GM10266 (cell line): ENCODE data around the gene PLXNA1.
A peak's percentile ranks its signal among the peaks of the same experiment; 100 is the strongest.

ENCODE experiments used
- DNase-seq: peaks from one replicate; pipeline ENCODE4 v3.0.0; 2012; ENCODE audit errors: extremely low spot score
- CTCF ChIP-seq: IDR thresholded peaks from 2 replicates; pipeline ENCODE4 v1.5.1; 2012; ENCODE audit warnings: mild to moderate bottlenecking, low read depth; ENCODE audit not compliant: control insufficient read depth, insufficient read depth; ENCODE audit errors: missing control alignments

The PLXNA1 gene

GRCh38 chr3:126952983-126953660 is 29.8 kb upstream of the PLXNA1 start:
- TF ChIP-seq CTCF = no peak
- no peak for DNase-seq

GRCh38 chr3:126954141-126954842 is 28.6 kb upstream of the PLXNA1 start:
- TF ChIP-seq CTCF = no peak
- peak; percentile 48 for DNase-seq

- no peak for TF ChIP-seq CTCF
- no peak for DNase-seq
Observed at GRCh38 chr3:126955004-126955790, 27.7 kb upstream of the PLXNA1 start.

GRCh38 chr3:126956361-126956760 is 26.6 kb upstream of the PLXNA1 start:
- no peak for DNase-seq
- TF ChIP-seq CTCF = no peak

- TF ChIP-seq CTCF = no peak
- DNase-seq = no peak
Observed at GRCh38 chr3:126956866-126957650, 25.9 kb upstream of the PLXNA1 start.

GRCh38 chr3:126957776-126958637 is 24.9 kb upstream of the PLXNA1 start:
- TF ChIP-seq CTCF = no peak
- DNase-seq = no peak
